GM23248 (cell line): Measurements from ENCODE around the gene SPAG17. TPM values are rescaled to one million over a fixed set of nuclear protein-coding genes. Genes with fewer than 3 reads are reported as not detected.

Source experiments
- DNase-seq: peaks from one replicate; pipeline ENCODE4 v3.0.0-alpha.2; 2015
- H2AFZ ChIP-seq: fragments of 200-600 bp; sonication (generic); 2 replicates; pipeline ENCODE4 v1.6.1; 2016; ENCODE audit warnings: antibody characterized with exemption
- H3F3A ChIP-seq: fragments of 200-600 bp; sonication (generic); 2 replicates; pipeline ENCODE4 v1.6.1; 2016; ENCODE audit warnings: mild to moderate bottlenecking, antibody characterized with exemption, mixed run types; ENCODE audit not compliant: insufficient read depth
- H3K27ac ChIP-seq: fragments of 200-600 bp; sonication (generic); 2 replicates; pipeline ENCODE4 v1.5.1; 2016; ENCODE audit warnings: mild to moderate bottlenecking
- H3K27me3 ChIP-seq: fragments of 200-600 bp; sonication (generic); replicated peaks from 2 replicates; pipeline ENCODE4 v1.6.1; 2016; ENCODE audit warnings: mild to moderate bottlenecking; ENCODE audit not compliant: insufficient read depth
- H3K36me3 ChIP-seq: fragments of 200-600 bp; sonication (generic); 2 replicates; pipeline ENCODE4 v1.6.1; 2016; ENCODE audit warnings: low read depth, mild to moderate bottlenecking
- H3K4me1 ChIP-seq: fragments of 200-600 bp; sonication (generic); 2 replicates; pipeline ENCODE4 v1.6.1; 2016; ENCODE audit warnings: mild to moderate bottlenecking; ENCODE audit not compliant: insufficient read depth
- H3K4me2 ChIP-seq: fragments of 200-600 bp; sonication (generic); one replicate; pipeline ENCODE4 v1.6.1; 2016; ENCODE audit warnings: mild to moderate bottlenecking; ENCODE audit not compliant: unreplicated experiment
- H3K4me3 ChIP-seq: fragments of 200-600 bp; sonication (generic); 2 replicates; pipeline ENCODE4 v1.5.1; 2016; ENCODE audit warnings: mild to moderate bottlenecking
- H3K79me2 ChIP-seq: fragments of 200-600 bp; sonication (generic); 2 replicates; pipeline ENCODE4 v1.6.1; 2016; ENCODE audit warnings: mild to moderate bottlenecking; ENCODE audit not compliant: insufficient read depth
- H3K9ac ChIP-seq: fragments of 200-600 bp; sonication (generic); 2 replicates; pipeline ENCODE4 v1.6.1; 2016; ENCODE audit warnings: mild to moderate bottlenecking
- H3K9me2 ChIP-seq: fragments of 200-600 bp; sonication (generic); 2 replicates; pipeline ENCODE4 v1.6.1; 2016; ENCODE audit warnings: mixed run types, mild to moderate bottlenecking, moderate library complexity; ENCODE audit not compliant: insufficient read depth
- H3K9me3 ChIP-seq: fragments of 200-600 bp; sonication (generic); one replicate; pipeline ENCODE4 v1.6.1; 2017; ENCODE audit warnings: low read depth
- H4K20me1 ChIP-seq: fragments of 200-600 bp; sonication (generic); 2 replicates; pipeline ENCODE4 v1.6.0; 2016; ENCODE audit not compliant: insufficient read depth
- EZH2 ChIP-seq: fragments of 200-600 bp; sonication (generic); IDR thresholded peaks from 2 replicates; pipeline ENCODE4 v1.6.1; 2018; ENCODE audit warnings: antibody characterized with exemption, mild to moderate bottlenecking; ENCODE audit not compliant: insufficient read depth, poor library complexity, severe bottlenecking
- EZH2phosphoT487 ChIP-seq: fragments of 200-600 bp; sonication (generic); IDR thresholded peaks from 2 replicates; pipeline ENCODE4 v1.6.1; 2018; ENCODE audit warnings: antibody characterized with exemption, moderate library complexity, mild to moderate bottlenecking, low read depth; ENCODE audit not compliant: insufficient read depth
- WGBS, 2 experiments: methylation state at CpG; one replicate each; pipeline ENCODE4 v1.1.6; 2015 to 2017; ENCODE audit warnings: low lambda C conversion rate in 2 of 2, low coverage in 1 of 2; ENCODE audit errors: missing lambda C conversion rate in 2 of 2; 5-methylcytosine and 5-hydroxymethylcytosine counted together
- in situ Hi-C: fragments of 300-500 bp; cut with MboI; formaldehyde crosslinking; loops from 2 replicates; pipeline ENCODE4 v1.15.0; 2020
- polyA plus RNA-seq: library from polyadenylated mRNA; unstranded; fragments of >200 nt; fragmentation: Nextera tagmentation; extraction: Ambion mirVana; gene quantifications from 2 replicates; pipeline ENCODE4 v1.2.1, GENCODE V29; 2016
- total RNA-seq: library from RNA; depleted of rRNA; stranded (reverse); fragments of >200 nt; shearing (Covaris generic); gene quantifications from 2 replicates; pipeline ENCODE4 v1.2.3, GENCODE V29; 2014

SPAG17 gene
- total and polyA plus RNA-seq, 2 experiments from 2014 or later, result 0.15 TPM; not detected in 1

DNA sequence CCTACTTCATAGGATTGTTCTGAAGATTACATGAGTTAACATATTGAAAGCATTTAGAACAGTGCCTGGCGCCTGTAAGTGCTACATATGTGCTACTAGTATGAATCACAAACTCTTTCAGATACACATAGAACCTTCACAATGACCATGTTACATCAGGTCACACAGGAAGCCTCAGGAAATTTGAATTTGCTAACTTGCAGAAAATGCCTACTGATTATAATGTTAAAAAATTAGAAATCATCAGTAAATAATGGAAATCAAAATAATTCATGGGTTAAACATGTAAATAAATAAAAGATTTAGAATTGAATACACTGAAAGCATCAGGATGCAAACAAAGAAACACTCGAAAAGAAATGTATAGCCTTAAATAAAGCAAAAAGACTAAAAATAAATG, 94.9 kb downstream of the SPAG17 start:
- no peak overlapping the region for H2AFZ ChIP-seq
- H3K9me3 ChIP-seq, result no peaks in the 10 kb centered on the region
- H3K27me3 ChIP-seq, result 0 out of 2 replicates have a peak, but pooled peaks cover 7% of the 10 kb centered on the region
- H3F3A ChIP-seq, result no peaks in the 10 kb centered on the region
- H3K9me2 ChIP-seq, result no peaks in the 10 kb centered on the region
- no peak overlapping the region for H3K9ac ChIP-seq
- H3K4me1 ChIP-seq, result no peaks in the 10 kb centered on the region
- TF ChIP-seq EZH2 (no peak), EZH2phosphoT487 (no peak)
- no peak overlapping the region for H3K27ac ChIP-seq
- no peaks in the 10 kb centered on the region for H4K20me1 ChIP-seq
- no peaks in the 10 kb centered on the region for H3K79me2 ChIP-seq
- H3K36me3 ChIP-seq, result no peaks in the 10 kb centered on the region
- no peak for DNase-seq
- no peak overlapping the region for H3K4me3 ChIP-seq
- no peak overlapping the region for H3K4me2 ChIP-seq
- WGBS, 2 experiments, result 61 to 71% methylated on average over 2 of the region's 2 CpGs
- in situ Hi-C loops, result no loop called here

GRCh38 chr1:118085365-118085764, 99.7 kb downstream of the SPAG17 start:
- H4K20me1 ChIP-seq, result no peaks in the 10 kb centered on the region
- no peaks in the 10 kb centered on the region for H3F3A ChIP-seq
- TF ChIP-seq EZH2phosphoT487 (no peak), EZH2 (no peak)
- H3K9ac ChIP-seq, result no peak overlapping the region
- no peak overlapping the region for H3K27ac ChIP-seq
- in situ Hi-C loops, result no loop called here
- H3K9me3 ChIP-seq, result no peaks in the 10 kb centered on the region
- 89 to 90% methylated on average over 12 of the region's 12 CpGs for WGBS, 2 experiments
- H2AFZ ChIP-seq, result no peak overlapping the region
- DNase-seq, result no peak
- no peak overlapping the region for H3K4me3 ChIP-seq
- no peaks in the 10 kb centered on the region for H3K79me2 ChIP-seq
- no peaks in the 10 kb centered on the region for H3K4me1 ChIP-seq
- no peak overlapping the region for H3K4me2 ChIP-seq
- no peaks in the 10 kb centered on the region for H3K36me3 ChIP-seq
- no peaks in the 10 kb centered on the region for H3K9me2 ChIP-seq
- H3K27me3 ChIP-seq, result no peaks in the 10 kb centered on the region

DNA sequence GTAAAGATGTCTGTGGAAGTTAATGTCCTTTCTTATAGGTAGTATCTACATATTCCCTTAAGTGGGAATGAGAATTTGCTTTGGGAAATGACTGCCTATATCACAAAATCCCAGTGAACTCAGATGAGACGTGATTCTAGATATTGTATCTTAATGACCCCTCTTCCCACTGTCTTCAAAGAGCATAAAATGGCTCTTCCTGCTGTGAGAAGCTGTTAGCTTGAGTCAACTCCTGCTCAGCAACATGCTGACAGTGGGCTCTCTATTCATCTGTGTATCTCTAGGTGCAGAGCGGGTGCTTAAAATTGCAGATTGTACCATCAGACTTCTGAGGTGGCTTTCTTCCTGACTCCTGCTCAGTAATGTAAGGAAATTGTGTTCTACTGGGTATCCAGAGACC, 100.6 kb downstream of the SPAG17 start:
- no peak overlapping the region for H3K9ac ChIP-seq
- no peak overlapping the region for H2AFZ ChIP-seq
- no peak for DNase-seq
- no peaks in the 10 kb centered on the region for H3K79me2 ChIP-seq
- no peak for TF ChIP-seq EZH2
- WGBS, 2 experiments, result 92 to 100% methylated on average over 2 of the region's 2 CpGs
- no peaks in the 10 kb centered on the region for H4K20me1 ChIP-seq
- H3K36me3 ChIP-seq, result no peaks in the 10 kb centered on the region
- in situ Hi-C loops, result no loop called here
- H3K27ac ChIP-seq, result no peak overlapping the region
- no peak overlapping the region for H3K4me2 ChIP-seq
- no peaks in the 10 kb centered on the region for H3K9me2 ChIP-seq
- H3K9me3 ChIP-seq, result no peaks in the 10 kb centered on the region
- H3K4me1 ChIP-seq, result no peaks in the 10 kb centered on the region
- H3K4me3 ChIP-seq, result no peak overlapping the region
- no peaks in the 10 kb centered on the region for H3F3A ChIP-seq
- no peaks in the 10 kb centered on the region for H3K27me3 ChIP-seq

- Histone ChIP-seq H3F3A (no peaks in the 10 kb centered on the region), H4K20me1 (no peaks in the 10 kb centered on the region), H3K27me3 (no peaks in the 10 kb centered on the region), H3K79me2 (no peaks in the 10 kb centered on the region), H3K36me3 (no peaks in the 10 kb centered on the region), H3K4me2 (no peak overlapping the region), H2AFZ (no peak overlapping the region), H3K9me3 (no peaks in the 10 kb centered on the region), H3K4me3 (no peak overlapping the region), H3K9ac (no peak overlapping the region), H3K27ac (no peak overlapping the region), H3K4me1 (no peaks in the 10 kb centered on the region), H3K9me2 (no peaks in the 10 kb centered on the region)
- WGBS, 2 experiments, result 89 to 90% methylated on average over 5 of the region's 5 CpGs
- in situ Hi-C loops, result no loop called here
- TF ChIP-seq EZH2, result no peak
- TF ChIP-seq EZH2phosphoT487, result no peak
- no peak for DNase-seq
These were observed 102.0 kb downstream of the SPAG17 start for GRCh38 chr1:118082984-118083383.

DNA sequence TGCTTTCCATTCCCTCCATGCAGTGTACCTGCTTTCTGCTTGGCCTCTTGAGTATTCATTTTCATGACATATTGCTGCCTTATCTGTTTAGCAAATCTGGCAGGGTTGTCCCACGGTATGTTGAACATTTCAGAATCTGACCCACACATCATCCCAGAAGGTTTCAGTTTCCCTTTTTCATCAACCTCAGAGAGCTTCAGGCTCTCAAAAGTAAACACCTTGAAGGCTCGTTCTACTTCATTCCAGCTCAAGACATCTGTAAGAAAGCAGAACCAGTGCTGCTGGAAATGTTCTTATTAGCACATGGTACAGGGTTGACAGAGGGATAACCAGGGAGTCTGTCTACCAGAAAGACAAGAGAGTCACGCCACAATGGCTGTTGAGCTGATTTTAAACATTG, 103.6 kb downstream of the SPAG17 start:
- no peak for DNase-seq
- no peaks in the 10 kb centered on the region for H3K9me3 ChIP-seq
- no peak overlapping the region for H3K4me2 ChIP-seq
- no peak overlapping the region; the same call in 1 of the 2 replicates for H2AFZ ChIP-seq
- H3K36me3 ChIP-seq, result no peaks in the 10 kb centered on the region
- no peak overlapping the region for H3K4me3 ChIP-seq
- H4K20me1 ChIP-seq, result no peaks in the 10 kb centered on the region
- no peak overlapping the region for H3K27ac ChIP-seq
- peaks cover 6% of the 10 kb centered on the region for H3K4me1 ChIP-seq
- no peaks in the 10 kb centered on the region for H3K9me2 ChIP-seq
- TF ChIP-seq EZH2phosphoT487 (no peak), EZH2 (no peak)
- H3K79me2 ChIP-seq, result no peaks in the 10 kb centered on the region
- H3F3A ChIP-seq, result no peaks in the 10 kb centered on the region
- in situ Hi-C loops, result no loop called here
- H3K9ac ChIP-seq, result no peak overlapping the region
- WGBS, 2 experiments, result 64% methylated on average over 3 of the region's 3 CpGs
- no peaks in the 10 kb centered on the region for H3K27me3 ChIP-seq
